ENCODE measurements around the gene HTRA3. TPM values are rescaled to one million over a fixed set of nuclear protein-coding genes. Genes with fewer than 3 reads are reported as not detected.

The HTRA3 gene
- total RNA-seq, 2 experiments from 2014 or later, result not detected

DNA sequence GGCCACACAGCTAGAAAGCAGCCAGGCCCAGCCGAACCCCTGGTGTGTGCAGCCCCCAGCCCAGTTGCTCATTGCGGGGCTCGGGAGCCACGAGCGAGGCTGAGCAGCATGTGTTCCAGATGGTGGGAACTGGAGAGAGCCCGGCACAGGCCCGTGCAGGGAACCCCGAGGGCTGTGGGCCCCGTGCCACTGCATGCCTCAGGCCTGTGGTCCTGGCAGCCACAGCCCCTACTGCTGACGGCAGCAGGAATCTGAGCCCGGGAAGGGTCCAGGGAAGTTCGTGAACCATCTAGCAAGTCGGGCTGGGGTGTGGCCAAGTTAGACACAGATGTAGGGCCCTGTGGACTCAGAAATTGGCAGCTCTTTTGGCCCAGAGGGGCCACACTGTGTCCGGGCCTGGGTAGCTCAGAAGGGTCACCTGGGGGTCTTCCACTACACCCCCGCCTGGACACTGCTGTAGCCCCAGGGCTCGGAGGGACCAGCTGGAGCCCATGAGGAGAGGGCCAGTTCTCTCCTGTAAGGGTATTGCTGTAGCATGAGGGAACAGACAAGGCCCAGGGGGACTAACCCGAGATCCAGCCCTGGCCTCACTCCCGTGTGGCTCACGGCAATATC lies 12.1 kb downstream of the HTRA3 start:
- DNase-seq (ENCODE audit: low spot score), result no peak
- no peak overlapping the region for H3K4me3 ChIP-seq (ENCODE audit: low read depth, low read length, poor library complexity, severe bottlenecking)
- no peak overlapping the region for H3K27ac ChIP-seq (ENCODE audit: low read depth, low read length, poor library complexity, severe bottlenecking)
- H3K4me1 ChIP-seq (ENCODE audit: insufficient read depth, low read length, poor library complexity, severe bottlenecking), result no peaks in the 10 kb centered on the region
- H3K36me3 ChIP-seq (ENCODE audit: insufficient read depth, low read length), result no peaks in the 10 kb centered on the region
- no peak overlapping the region for H3K4me2 ChIP-seq (ENCODE audit: low read length)
- ChIA-PET CTCF (ENCODE audit: unreplicated experiment) (no interaction called here), POLR2A (no interaction called here)
- no peaks in the 10 kb centered on the region for H3K79me2 ChIP-seq (ENCODE audit: insufficient read depth, low read depth, low read length)
- TF ChIP-seq, protein P1, sequence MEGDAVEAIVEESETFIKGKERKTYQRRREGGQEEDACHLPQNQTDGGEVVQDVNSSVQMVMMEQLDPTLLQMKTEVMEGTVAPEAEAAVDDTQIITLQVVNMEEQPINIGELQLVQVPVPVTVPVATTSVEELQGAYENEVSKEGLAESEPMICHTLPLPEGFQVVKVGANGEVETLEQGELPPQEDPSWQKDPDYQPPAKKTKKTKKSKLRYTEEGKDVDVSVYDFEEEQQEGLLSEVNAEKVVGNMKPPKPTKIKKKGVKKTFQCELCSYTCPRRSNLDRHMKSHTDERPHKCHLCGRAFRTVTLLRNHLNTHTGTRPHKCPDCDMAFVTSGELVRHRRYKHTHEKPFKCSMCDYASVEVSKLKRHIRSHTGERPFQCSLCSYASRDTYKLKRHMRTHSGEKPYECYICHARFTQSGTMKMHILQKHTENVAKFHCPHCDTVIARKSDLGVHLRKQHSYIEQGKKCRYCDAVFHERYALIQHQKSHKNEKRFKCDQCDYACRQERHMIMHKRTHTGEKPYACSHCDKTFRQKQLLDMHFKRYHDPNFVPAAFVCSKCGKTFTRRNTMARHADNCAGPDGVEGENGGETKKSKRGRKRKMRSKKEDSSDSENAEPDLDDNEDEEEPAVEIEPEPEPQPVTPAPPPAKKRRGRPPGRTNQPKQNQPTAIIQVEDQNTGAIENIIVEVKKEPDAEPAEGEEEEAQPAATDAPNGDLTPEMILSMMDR (conservative IDR thresholded peaks at IDR 0.05; ENCODE audit: low read length), result no peak
- TF ChIP-seq EZH2phosphoT487 (IDR thresholded peaks at IDR 0.05; ENCODE audit: borderline replicate concordance, low read depth, low read length), result no peak
- H3K9me3 ChIP-seq (ENCODE audit: low read length), result no peaks in the 10 kb centered on the region
- no peak overlapping the region for H2AFZ ChIP-seq (ENCODE audit: low read length)
- H4K20me1 ChIP-seq (ENCODE audit: insufficient read depth, low read length), result no peaks in the 10 kb centered on the region
- intact Hi-C loops (cut with micrococcal nuclease; ENCODE audit: unreplicated experiment), result no loop called here
- BruUV-seq (replicated peaks), result no TSS peak
- H3K9me2 ChIP-seq (ENCODE audit: insufficient read depth, low read length), result no peaks in the 10 kb centered on the region

DNA sequence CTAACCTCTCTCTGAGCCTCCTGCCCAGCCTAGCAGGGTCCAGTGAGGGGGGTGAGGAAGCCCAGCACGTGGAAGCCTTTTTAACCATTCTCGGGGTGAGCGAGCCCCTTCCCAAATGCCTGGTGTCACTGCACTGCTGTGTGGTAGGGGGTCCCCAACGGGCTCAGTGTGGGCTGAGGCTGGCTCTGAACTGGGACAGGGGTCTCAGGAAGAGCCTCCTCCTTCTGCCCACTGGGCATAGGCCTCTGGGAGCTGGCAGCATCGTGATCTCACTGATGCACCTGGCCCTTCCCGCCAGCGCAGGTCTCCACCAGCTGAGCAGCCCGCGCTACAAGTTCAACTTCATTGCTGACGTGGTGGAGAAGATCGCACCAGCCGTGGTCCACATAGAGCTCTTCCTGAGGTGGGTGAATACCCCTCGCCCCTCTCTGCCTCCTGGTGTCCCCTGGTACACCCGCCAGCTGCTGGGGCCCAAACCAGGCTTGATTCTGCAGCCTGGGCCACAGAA lies 12.6 kb downstream of the HTRA3 start:
- H3K36me3 ChIP-seq (ENCODE audit: insufficient read depth, low read length), result no peaks in the 10 kb centered on the region
- H4K20me1 ChIP-seq (ENCODE audit: insufficient read depth, low read length), result no peaks in the 10 kb centered on the region
- no peak overlapping the region for H3K4me3 ChIP-seq (ENCODE audit: low read depth, low read length, poor library complexity, severe bottlenecking)
- TF ChIP-seq EZH2phosphoT487 (IDR thresholded peaks at IDR 0.05; ENCODE audit: borderline replicate concordance, low read depth, low read length), result no peak
- TF ChIP-seq, protein P1 (conservative IDR thresholded peaks at IDR 0.05; ENCODE audit: low read length), result no peak
- no peaks in the 10 kb centered on the region for H3K79me2 ChIP-seq (ENCODE audit: insufficient read depth, low read depth, low read length)
- intact Hi-C loops (cut with micrococcal nuclease; ENCODE audit: unreplicated experiment), result no loop called here
- no TSS peak for BruUV-seq (replicated peaks)
- no peaks in the 10 kb centered on the region for H3K4me1 ChIP-seq (ENCODE audit: insufficient read depth, low read length, poor library complexity, severe bottlenecking)
- DNase-seq (ENCODE audit: low spot score), result no peak
- ChIA-PET CTCF (ENCODE audit: unreplicated experiment) (no interaction called here), POLR2A (no interaction called here)
- no peak overlapping the region for H2AFZ ChIP-seq (ENCODE audit: low read length)
- H3K9me3 ChIP-seq (ENCODE audit: low read length), result no peaks in the 10 kb centered on the region
- H3K27ac ChIP-seq (ENCODE audit: low read depth, low read length, poor library complexity, severe bottlenecking), result no peak overlapping the region
- H3K4me2 ChIP-seq (ENCODE audit: low read length), result no peak overlapping the region
- no peaks in the 10 kb centered on the region for H3K9me2 ChIP-seq (ENCODE audit: insufficient read depth, low read length)

DNA sequence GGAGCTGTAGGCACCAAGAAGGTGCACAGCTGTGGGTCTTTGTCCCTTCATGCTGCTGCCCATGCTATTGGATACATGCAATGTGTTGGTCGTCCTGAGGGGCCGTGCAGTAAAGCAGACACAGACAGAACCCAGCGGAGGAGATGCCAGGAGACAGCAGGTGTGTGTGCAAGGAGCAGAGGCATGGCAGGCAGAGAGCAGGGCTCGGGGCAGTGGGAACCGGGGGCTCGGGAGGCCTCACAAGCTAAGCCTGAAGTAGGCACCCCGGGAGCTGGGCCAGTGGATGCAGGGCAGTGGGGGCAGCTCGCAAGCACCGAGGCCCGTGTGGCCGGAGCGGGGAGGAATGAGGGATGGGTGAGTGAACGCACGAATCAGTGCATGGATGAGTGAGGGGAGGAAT lies 13.2 kb downstream of the HTRA3 start:
- Histone ChIP-seq H3K4me3 (ENCODE audit: low read depth, low read length, poor library complexity, severe bottlenecking) (no peak overlapping the region), H3K79me2 (ENCODE audit: insufficient read depth, low read depth, low read length) (no peaks in the 10 kb centered on the region), H3K9me3 (ENCODE audit: low read length) (no peaks in the 10 kb centered on the region), H4K20me1 (ENCODE audit: insufficient read depth, low read length) (no peaks in the 10 kb centered on the region), H2AFZ (ENCODE audit: low read length) (no peak overlapping the region), H3K4me1 (ENCODE audit: insufficient read depth, low read length, poor library complexity, severe bottlenecking) (no peaks in the 10 kb centered on the region), H3K4me2 (ENCODE audit: low read length) (no peak overlapping the region), H3K27ac (ENCODE audit: low read depth, low read length, poor library complexity, severe bottlenecking) (no peak overlapping the region), H3K9me2 (ENCODE audit: insufficient read depth, low read length) (no peaks in the 10 kb centered on the region), H3K36me3 (ENCODE audit: insufficient read depth, low read length) (no peaks in the 10 kb centered on the region)
- intact Hi-C loops (cut with micrococcal nuclease; ENCODE audit: unreplicated experiment), result no loop called here
- CTCF ChIA-PET (ENCODE audit: unreplicated experiment), result no interaction called here
- no TSS peak for BruUV-seq (replicated peaks)
- POLR2A ChIA-PET, result no interaction called here
- no peak for TF ChIP-seq EZH2phosphoT487 (IDR thresholded peaks at IDR 0.05; ENCODE audit: borderline replicate concordance, low read depth, low read length)
- TF ChIP-seq, protein P1 (conservative IDR thresholded peaks at IDR 0.05; ENCODE audit: low read length), result no peak
- no peak for DNase-seq (ENCODE audit: low spot score)
